GM18520 (cell line): ENCODE results near the gene CAPZA3.
"Not testable (repeated sequence)": the region's sequence is repeated elsewhere in the genome, so short reads cannot be mapped to it uniquely, and the experiment has no call there.

ENCODE experiments used
- ATAC-seq: cut with Tn5 transposase; IDR thresholded peaks from one replicate; pipeline ENCODE4 v1.9.1; 2021; ENCODE audit not compliant: unreplicated experiment

CAPZA3 gene

GRCh38 chr12:18753481-18754123 is 15.7 kb downstream of the CAPZA3 start:
- no peak for ATAC-seq

GRCh38 chr12:18754124-18754707 is 16.3 kb downstream of the CAPZA3 start:
- no peak for ATAC-seq

- ATAC-seq = no peak
Observed at GRCh38 chr12:18755341-18755740, 17.4 kb downstream of the CAPZA3 start.

- not testable (repeated sequence) for ATAC-seq
Observed at GRCh38 chr12:18766479-18766878, 28.6 kb downstream of the CAPZA3 start.

- no peak for ATAC-seq
Observed at GRCh38 chr12:18782827-18783226, 44.9 kb downstream of the CAPZA3 start.

GRCh38 chr12:18785465-18785864 is 47.5 kb downstream of the CAPZA3 start:
- ATAC-seq = not testable (repeated sequence)
